Fibroblast of the aortic adventitia (primary cell): ENCODE measurements around the gene MAPRE2. TPM values are rescaled to one million over a fixed set of nuclear protein-coding genes. Genes with fewer than 3 reads are reported as not detected.
A peak's percentile ranks its signal among the peaks of the same experiment; 100 is the strongest.

Experiments used
- DNase-seq: peaks from one replicate; pipeline ENCODE4 v3.0.0-alpha.2; 2010; ENCODE audit warnings: low read depth
- H3K4me3 ChIP-seq: 2 replicates; pipeline ENCODE4 v1.5.1; 2011; ENCODE audit warnings: low read depth, mild to moderate bottlenecking, control low read depth, low read length, moderate library complexity
- CTCF ChIP-seq: IDR thresholded peaks from 2 replicates; pipeline ENCODE4 v1.5.1; 2011; ENCODE audit warnings: mild to moderate bottlenecking, low read length, control low read depth, inconsistent platforms; ENCODE audit not compliant: insufficient read depth
- total RNA-seq: library from RNA; depleted of rRNA; stranded (reverse); fragments of >200 nt; gene quantifications from 2 replicates; pipeline ENCODE4 v1.2.3, GENCODE V29; 2012; ENCODE audit warnings: low replicate concordance

Gene MAPRE2
- total RNA-seq, 1 donor = 44.7 TPM

- no peak for TF ChIP-seq CTCF
- no peak overlapping the region for H3K4me3 ChIP-seq
- no peak for DNase-seq
These were observed 17.0 kb upstream of the MAPRE2 start for GRCh38 chr18:35024196-35024595.

- TF ChIP-seq CTCF = no peak
- no peak overlapping the region for H3K4me3 ChIP-seq
- DNase-seq = peak; percentile 98
These were observed 16.2 kb upstream of the MAPRE2 start for GRCh38 chr18:35024965-35025364.

- no peak overlapping the region for H3K4me3 ChIP-seq
- no peak for TF ChIP-seq CTCF
- no peak for DNase-seq
These were observed 14.7 kb upstream of the MAPRE2 start for GRCh38 chr18:35026407-35027061.

- no peak for TF ChIP-seq CTCF
- DNase-seq = no peak
- H3K4me3 ChIP-seq = no peak overlapping the region
These were observed 14.0 kb upstream of the MAPRE2 start for GRCh38 chr18:35027206-35027605.

GRCh38 chr18:35028536-35028935, 12.7 kb upstream of the MAPRE2 start:
- no peak for TF ChIP-seq CTCF
- peak; percentile 59 for DNase-seq
- H3K4me3 ChIP-seq = no peak overlapping the region

- no peak for TF ChIP-seq CTCF
- DNase-seq = peak; percentile 51
- H3K4me3 ChIP-seq = no peak overlapping the region
These were observed 12.1 kb upstream of the MAPRE2 start for GRCh38 chr18:35029103-35029502.

- H3K4me3 ChIP-seq = no peak overlapping the region
- DNase-seq = no peak
- TF ChIP-seq CTCF = peak; percentile 25
These were observed 11.4 kb upstream of the MAPRE2 start for GRCh38 chr18:35029770-35030169.
